NCI-H1105 (cell line): ENCODE results near the gene COX4I1.

Experiments
- DNase-seq: peaks from one replicate; lab custom pipeline; 2025; lab: John Stamatoyannopoulos, UW

Gene COX4I1

DNA sequence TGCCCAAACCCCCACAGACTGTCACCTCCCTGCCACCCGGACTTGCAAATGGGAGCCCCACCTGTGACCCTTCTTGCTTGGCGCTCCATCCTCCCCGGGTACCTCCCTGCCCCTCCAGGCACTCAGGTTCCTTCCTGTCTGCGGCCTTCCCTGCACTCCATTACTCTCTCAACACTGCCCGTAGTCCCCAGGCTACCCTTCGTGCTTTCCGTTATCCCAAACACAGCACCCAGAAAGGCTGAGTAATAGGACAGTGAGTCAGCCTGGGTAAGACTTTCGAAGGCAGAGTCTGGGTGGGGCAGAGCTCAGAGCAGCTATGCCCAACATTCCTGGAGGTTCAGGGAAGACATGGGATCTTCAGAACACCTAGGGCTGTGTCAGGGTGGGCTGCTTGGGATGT lies 32.0 kb upstream of the COX4I1 start:
- DNase-seq, result no peak

DNA sequence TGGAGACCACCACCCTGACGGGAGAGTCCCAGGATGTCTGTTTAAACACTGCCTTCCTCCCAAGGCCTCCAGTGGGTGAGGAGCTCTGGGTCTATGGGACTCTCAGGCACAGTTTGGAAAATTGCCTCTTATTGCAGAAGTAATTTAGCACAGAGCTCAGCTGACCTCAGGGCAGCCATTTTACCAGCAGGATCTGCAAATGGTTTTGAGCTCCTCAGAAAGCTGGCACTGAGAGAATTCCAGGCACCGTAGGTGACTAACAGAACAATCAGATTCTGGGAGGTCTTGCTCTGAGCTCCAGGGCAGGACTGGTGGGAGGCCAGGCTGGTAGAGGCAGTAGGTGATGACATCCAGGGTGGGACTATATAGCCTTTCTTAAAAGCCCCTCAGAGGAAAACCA lies 31.3 kb upstream of the COX4I1 start:
- DNase-seq, result no peak

DNA sequence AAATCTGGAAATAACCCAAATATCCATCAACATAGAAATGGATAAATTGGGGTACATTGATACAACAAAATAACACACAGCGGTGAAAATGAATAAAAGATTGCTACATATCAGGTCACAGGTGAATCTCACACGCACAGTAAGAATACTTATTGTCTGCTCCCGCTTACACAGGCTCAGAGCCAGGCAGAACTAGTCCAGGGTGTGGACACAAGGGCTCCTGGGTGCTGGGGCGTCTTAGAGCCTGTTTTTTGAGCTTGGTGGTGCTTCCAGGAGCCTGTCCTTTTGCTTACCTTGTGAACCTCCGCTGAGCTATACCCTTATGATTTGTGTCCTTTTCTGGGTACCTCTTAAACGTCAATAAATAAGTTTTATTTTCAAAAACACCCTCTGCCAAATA lies 28.8 kb upstream of the COX4I1 start:
- no peak for DNase-seq

DNA sequence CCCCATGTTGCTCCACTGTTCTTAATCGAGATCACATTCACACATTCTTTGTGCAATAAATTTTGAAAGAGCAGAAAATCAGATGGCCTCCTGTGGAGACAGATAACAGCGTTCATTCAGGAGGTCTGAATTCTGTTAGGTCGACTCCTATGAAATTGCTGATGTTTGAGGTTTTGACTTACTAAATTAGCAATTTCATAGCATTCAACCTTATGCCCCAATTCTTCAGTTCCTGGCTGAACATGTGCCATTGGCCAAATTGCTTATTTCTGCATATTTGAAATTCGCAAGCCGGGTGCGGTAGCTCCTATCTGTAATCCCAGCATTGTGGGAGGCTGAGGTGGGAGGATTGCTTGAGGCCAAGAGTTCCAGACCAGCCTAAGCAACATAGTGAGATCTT lies 26.5 kb upstream of the COX4I1 start:
- DNase-seq, result no peak

DNA sequence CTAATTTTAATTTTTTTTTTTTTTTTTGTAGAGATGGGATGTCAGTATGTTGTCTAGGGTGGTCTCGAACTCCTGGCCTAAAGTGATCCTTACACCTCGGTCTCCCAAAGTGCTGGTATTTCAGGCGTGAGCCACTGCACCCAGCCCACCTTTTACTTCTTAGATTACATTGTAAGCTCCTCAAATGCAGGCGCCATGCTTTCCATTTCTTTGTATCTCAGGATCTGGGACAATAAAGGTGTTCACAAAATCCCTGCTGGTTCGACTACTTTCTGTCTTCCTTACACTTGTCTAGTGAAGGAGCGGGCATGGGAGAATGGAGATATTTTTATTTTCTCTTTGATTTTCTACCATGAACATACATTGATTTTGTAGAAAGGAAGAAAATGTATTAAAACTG lies 25.4 kb upstream of the COX4I1 start:
- DNase-seq, result no peak

DNA sequence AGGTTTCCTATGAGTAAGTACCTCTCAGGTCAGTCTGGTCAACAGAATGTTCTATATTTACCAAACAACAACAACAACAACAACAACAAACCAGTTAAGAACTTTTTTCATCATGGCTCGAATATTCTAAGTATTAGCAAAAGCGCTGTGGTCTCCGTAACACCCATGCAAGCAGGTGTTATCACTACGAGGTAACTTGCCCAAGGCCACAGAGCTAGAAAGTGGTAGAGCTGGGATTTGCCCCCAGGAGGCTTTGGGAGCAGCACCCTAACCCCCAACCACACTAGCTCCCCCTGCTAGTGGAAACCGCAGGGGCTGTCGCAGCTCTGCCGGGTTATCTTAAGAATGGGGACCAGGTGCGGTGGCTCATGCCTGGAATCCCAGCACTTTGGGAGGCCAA lies 24.7 kb upstream of the COX4I1 start:
- DNase-seq, result no peak

DNA sequence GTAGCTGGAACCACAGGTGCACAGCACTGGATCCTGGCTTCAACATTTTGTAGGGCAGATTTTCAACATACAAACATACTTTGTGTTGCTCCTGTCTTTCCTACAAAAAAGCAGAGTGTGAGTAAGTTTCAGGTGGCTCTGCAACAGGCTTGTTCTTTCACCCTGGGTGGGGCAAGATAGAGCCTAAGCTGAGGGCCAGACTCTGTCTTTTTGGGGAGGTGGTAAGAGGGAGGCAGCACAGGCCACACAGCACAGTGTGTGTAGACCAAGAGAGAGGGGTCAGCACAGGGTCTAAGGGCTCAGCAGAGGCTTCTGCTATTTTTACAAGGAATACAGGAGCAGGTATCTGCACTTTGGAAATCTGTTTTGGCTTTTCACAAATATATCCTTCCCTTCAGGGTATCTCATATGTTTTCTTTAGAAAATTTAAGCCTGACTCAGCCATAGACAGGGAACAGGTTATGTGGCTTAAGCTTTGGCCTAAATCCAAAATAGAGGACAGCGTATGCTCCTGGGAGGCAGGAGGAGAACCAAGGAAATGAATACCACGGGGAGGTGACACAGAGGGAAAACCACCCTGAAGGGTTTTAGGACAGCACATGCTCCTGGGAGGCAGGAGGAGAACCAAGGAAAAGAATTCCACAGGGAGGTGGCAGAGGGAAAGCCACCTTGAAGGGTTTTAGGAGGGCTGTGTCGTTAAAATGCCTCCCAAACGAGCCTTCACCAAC lies 21.7 kb upstream of the COX4I1 start:
- no peak for DNase-seq

DNA sequence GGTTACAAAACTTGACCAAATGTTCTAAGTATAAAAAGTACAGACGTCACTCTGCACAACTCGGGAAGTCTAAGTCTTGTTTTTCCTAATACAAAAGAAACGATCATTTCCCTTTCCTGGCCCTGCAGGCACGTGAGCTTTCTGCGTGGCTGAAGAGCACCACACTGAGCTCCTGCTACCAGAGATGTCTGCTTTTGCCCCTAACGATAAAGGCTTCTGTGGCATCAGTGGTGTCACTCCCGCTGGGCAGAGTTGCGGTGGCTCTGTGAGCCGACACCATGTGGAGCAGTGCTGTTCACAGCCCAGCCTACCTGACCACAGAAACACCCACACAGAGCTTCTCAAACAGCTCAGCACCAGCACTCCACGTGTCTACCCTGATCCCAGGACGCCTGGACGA lies 20.6 kb upstream of the COX4I1 start:
- no peak for DNase-seq

DNA sequence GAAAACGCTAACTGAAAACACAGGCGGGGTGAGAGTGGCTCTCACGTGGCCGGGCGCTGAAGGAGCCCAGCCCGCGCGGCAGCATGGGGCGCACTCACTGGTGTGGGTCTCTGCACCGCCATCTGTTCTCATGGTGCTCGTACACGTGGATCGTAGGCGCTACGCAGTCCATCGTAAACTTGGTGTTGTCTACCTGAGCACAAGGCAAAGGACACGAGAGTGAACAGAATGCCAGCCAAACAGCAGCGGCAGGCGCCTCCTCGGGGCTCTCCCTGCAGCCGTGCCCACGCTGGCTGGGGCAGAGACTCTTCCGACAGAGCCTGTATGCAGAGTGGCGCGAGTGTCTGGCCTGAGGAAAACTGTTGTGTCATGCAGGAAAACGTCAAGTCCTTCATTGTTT lies 19.2 kb upstream of the COX4I1 start:
- DNase-seq, result no peak

DNA sequence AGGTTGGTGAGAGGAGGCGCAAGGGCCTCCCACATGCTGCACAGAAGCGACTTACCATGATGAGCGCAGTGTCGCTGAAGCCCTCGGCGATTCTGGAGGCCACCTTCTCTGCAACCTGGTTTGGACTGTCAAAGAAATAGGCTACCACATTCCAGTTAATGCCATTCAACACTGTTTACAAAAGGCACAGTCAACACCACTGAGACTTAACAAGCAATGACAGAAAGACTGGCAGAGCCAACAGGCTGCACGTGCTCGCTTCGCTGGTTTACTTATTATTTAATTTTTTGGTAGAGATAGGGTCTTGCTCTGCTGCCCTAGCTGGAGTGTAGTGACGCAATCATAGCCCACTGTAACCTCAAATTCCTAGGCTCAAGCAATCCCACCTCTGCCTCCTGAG lies 18.3 kb upstream of the COX4I1 start:
- DNase-seq, result no peak

DNA sequence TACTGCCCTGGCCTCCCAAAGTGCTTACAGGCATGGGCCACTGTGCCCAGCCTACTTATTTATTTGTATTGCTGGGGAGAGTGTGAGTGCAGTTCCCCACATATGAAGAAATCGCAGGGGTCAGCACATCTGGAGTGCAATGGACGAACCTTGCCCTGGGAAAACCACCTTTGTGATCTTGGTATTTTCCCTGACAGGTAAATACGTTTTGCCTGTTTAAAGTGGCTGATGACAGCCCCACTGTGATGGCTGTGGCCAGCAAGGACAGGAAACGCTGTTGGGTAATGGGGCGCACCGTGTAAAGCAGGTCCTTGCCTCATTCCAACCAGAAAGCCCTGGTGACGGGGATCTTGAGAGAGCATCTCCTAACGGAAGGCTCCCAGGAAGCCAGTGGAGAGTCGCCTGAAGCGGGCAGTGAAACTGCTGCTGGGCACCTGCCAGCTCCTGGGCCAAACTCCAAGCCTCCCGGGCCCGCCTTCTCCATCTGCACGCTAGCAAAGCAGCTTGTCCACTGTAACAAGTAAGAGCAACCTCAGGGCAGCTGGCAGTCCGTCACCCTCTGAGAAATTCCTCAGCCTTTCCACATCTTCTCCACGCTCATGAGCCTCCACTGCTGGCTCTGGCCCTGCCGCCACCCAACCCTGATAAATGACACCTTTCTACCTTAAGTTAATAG lies 17.7 kb upstream of the COX4I1 start:
- peak; percentile 8 for DNase-seq

DNA sequence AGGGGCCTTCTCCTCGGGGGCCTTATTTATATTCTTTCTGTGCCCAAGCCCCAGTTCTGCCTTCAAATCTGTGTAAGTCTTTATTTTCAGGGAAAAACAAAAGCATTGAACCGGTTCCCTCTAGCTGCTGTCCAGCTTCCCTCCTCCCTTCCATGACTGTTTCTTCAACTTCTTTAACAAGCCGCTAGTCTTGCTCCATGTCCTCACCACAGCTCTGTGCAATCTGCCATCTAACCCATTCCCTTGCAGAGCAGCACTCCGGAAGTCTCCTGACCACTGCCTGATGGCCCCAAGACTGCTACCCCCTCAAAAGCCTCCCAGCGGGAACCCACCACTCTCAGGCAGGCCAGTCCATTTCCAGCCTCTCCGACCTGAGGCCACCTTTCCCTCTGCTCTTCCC lies 17.0 kb upstream of the COX4I1 start:
- no peak for DNase-seq

DNA sequence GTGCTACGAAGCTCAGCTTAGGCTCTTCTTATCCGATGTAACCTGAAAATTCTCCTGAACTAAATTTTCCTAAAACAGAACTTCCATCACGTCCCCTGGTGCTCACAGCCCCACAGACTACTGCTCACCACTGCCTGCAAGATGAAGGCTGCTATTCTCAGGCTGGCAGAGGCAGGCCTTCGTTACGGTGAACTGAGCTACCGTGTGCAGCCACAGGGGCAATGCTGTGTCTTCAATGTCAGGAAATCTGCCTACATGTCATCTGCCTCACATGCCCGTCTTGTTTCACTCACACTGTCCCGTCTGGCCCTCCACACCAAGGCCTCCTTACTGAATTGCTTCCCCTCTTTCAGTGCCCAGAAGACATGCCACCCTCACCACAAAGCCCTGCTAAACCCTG lies 16.1 kb upstream of the COX4I1 start:
- no peak for DNase-seq

DNA sequence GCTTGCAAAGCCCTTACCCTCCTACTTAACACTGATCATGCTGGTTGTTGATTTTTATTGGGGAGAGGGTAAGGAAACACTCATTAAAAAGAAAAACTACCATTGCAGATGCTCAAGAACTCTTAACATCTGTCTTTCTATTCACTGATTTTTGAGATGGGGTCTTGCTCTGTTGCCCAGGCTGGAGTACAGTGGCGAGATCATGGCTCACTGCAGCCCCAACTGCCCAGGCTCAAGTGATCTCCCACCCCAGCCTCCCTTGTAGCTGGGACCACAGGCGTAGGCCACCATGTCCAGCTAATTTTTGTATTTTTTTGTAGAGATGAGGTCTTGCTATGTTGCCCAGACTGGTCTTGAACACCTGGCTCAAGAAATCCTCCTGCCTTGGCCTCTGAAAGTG lies 14.7 kb upstream of the COX4I1 start:
- DNase-seq, result no peak

DNA sequence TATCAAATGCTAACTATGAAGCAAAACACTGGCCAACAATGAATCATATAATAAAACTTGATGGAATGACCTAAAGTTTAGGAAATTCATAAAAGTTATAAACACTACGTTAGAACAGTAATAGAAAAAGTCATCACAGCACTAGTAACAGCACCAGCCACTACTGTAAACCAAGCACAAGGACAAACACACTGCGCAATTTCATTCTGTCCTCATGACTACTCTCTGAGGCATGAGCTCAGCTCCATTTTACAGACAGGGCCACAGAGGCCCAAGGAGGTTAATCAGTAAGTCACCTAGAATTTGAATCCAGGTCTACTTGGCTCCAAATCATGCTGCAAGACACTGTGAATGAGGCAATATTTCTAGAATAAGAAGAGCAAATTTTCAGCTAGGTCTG lies 13.6 kb upstream of the COX4I1 start:
- no peak for DNase-seq

DNA sequence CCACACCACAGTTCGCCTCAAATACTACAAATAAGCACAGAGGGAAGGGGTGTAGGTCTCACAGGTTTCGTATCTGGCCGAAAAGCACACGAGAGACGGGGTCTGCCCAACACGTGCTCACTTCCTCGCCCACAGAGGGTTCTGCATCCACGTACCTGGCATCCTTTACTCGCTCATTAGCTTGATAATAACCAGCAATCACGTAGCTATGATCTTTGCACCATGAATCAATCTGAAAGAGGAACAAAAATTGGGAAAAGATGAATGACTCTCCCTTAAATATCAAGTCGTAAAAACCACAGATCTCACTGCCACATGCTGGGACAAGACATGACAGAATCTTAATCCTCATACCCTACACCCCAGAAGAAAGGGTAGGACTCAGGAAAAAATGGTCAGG lies 10.7 kb upstream of the COX4I1 start:
- no peak for DNase-seq

DNA sequence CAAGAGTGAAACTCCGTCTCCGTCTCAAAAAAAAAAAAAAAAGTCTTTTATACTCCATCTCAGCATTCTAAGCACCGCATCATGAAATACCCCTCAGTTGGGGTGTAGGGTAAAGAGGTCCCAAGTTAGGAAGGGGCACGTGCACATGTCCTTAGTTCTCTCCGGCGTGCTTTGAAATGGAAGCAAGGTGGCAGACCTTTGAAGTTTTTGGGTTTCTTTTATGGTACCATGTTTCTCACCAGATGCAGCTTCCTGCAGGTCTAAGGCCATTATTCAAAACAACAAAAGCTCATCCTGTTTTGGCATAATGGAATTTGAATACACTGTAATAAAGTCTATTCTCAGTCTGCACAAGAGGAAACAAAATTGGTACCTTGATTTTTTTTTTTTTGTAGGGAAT lies 9.7 kb upstream of the COX4I1 start:
- DNase-seq, result no peak

DNA sequence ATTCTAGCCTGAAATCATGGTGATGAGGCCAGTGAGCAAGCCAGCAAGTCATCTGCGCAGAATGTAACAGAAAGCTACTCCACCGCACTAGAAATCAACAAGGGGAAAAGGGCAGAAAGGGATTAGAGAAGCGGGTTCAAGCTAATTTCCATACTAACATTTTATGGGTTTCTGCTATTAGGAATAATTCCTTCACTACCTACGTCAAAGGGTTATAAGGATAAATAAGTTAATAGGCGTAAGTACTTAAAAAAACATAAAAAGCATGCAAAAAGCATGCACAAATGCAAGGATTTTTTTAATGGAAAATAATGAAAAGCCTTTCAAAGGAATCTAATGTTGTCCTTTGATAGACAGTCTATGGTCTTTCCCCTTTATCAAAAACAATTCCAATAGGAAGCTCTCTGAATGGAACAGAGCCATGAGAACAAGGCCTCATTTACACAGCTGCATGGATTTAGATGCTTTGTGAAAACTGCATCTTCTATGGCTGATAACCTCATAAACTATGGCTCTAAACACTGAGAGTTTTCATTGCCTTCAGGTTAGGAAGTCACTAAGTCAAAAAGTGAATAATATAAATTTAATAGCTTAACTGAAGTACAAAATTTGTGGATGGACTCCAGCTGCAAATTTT lies 5.7 kb upstream of the COX4I1 start:
- no peak for DNase-seq

DNA sequence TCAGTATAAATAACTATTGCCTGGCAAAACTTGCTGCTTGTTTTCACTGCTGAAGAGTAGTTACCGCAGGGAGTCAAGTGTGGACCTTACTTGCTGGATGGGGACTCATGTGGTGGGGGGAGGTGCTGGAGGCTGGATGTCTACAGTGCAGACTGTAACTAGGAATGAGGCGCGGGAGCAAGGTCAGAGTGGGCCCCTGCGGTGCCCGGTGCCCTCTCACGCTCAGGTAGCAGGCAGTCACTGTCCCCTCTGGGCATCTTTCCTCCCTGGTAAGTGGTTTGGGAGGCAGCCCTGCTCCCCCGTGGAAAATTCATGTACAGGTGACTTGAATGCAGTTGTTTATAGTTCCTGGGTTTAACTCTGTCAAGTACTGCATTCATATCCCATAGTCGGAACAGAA lies 4.8 kb upstream of the COX4I1 start:
- DNase-seq, result no peak

DNA sequence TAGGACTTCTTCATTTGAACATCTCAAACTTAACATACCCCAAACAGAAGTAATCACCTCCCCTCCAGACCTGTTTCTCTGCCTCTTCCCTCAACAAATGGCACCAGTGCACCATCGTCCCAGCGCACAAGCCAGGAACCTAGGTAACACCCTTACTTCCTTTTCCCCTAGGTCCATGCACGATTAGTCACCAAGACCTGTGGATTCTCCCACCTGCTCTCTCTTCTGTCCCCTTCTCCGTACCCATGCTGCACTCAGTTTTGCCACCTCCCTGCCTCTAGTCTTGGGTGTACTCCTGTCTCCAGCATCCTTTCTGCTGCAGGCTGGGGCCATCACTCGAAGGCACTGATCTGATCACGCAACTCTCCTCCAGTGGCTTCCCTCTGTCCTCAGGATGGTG lies 3.3 kb upstream of the COX4I1 start:
- DNase-seq, result no peak

DNA sequence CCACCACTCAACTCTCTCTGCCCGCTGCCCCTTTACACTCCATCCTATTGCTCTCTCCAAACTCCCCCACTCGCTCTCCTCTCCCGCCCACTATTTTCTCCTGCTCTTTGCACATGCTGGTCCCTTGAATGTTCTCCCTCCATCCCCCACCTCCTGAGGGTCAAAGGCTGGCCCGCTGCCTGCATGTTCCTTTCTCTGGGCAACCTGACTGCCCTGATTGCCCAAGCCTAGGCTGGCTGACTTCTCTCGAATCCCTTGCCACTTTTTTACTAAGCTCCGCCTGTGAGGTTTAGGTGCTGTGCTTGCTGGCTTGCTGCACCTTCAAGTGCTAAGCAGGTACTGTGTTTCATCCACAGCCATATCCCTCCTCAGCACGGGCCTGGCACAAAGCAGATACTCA lies 2.9 kb upstream of the COX4I1 start:
- DNase-seq, result no peak

DNA sequence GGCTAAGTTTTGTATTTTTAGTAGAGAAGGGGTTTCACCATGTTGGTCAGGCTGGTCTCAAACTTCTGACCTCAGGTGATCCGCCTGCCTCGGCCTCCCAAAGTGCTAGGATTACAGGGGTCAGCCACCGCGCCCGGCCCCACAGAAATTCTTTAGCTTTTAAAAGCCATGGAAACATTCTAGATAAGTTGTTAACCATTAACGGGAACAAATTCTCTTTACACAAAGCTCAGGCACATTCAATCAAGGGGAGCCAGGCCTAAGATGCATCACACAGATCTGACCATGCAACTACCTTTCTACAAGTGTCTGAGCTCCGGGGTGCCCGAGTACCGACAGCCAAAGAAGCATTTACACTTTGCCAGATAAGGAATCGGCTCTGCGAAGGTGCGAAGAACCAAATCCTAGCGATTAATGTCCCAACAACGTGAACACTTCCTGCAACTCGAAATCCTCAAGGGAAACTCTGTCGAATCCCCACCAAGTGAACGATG lies 1.2 kb upstream of the COX4I1 start:
- no peak for DNase-seq

DNA sequence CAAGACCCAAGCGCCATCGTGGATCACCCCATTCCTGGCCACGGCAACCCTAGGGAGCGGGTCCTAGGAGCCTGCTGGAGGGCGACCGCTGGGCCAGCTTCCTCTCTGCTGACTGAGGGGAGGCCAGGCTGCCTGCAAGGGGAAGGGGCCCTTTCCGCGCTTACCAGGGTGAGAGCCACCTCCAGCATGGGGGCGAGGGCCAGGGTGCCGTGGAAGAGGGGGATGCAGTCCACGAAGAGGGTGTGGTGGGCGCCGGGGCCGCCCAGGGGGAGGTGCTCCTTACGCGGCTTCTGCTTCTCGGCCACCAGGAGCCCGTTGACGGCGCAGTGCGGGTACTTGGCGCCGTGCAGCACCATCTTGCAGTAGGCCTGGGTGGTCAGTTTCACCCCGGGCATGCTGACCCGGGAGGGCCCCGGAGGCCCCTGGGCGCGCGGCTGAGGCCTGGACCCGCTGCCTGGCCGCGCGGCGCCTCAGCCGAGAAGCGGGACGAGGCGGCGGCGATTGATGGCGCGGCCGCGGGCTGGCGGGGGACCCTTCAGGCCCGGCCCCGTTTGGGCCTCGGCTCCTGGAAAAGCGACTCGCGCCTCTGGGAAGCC lies 496 bp upstream of the COX4I1 start:
- no peak for DNase-seq
